Right kidney (tissue), 1 donor: ENCODE measurements around the gene DOK1.

ENCODE experiments used
- DNase-seq: peaks from one replicate; pipeline ENCODE4 v3.0.0-alpha.2; 2016

Gene DOK1

DNA sequence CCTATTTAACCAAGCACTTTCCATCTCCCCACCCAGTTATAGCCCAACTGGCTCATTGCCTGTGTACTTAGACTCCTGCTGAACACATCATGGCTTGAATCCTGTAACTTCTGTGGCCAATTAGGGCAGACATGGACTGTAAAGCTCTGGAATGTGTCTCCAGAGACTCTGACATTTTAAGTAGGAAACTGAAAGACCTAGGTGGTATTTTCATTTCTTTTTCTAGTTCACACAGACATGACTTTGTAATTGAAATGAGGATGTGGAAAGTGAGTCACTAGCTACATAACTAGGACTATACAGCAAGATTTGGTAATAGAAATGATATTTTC, 12.2 kb downstream of the DOK1 start:
- DNase-seq = no peak

DNA sequence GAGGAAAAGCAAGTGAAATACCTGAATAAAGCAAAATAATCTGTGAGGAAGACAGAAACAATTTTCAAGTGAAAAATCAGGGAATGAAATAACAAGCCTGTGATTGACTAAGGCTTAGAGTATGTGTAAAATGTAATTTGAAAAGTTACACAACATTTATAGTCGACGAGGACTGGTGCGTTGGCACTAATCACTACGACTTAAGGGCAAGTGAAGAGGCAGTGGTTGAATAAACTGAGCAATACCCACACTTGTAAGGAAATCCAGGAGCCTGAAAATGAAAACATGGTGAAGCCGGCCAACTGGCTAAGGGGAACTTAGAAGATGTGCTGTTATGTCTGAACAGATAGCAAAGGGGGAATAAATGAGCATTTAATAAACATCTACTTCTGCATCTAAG, 13.4 kb downstream of the DOK1 start:
- DNase-seq = no peak

DNA sequence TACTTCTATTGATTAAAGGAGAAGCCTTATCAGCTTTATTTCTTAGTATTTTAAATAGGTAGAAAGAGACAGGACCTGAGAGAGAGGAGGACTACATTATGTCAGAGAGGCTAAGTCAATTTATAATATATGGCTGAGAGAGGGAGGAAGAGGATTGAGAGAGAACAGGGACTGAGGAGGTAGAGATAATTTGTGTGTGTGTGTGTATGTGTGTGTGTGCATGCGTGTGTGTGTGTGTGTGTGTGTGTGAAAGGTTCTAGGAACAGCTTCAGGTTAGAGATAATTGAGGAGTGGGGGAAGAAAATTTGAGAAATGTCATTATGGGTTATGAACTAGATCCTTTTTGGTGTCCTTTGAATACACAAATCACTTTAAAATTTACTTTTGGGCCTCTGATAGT, 15.2 kb downstream of the DOK1 start:
- no peak for DNase-seq

DNA sequence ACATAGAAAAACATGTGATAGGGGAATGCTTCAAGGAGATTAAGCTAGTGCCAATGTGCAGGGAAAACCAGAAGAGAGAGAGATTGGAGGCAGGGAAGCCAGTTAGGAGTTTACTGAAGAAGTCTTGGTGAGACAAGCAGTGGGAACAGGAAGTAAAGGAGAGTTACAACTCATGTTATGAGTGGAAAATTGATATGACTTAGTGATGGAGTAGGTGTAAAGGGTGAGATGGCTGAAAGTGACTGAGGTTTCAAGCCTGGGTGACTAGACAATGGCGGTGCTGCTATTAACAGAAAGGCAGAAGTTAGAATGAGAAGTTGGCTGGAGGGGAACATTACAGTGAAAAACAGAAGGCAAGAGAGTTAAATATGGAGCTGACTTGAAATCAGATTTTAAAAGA, 16.5 kb downstream of the DOK1 start:
- DNase-seq = no peak

DNA sequence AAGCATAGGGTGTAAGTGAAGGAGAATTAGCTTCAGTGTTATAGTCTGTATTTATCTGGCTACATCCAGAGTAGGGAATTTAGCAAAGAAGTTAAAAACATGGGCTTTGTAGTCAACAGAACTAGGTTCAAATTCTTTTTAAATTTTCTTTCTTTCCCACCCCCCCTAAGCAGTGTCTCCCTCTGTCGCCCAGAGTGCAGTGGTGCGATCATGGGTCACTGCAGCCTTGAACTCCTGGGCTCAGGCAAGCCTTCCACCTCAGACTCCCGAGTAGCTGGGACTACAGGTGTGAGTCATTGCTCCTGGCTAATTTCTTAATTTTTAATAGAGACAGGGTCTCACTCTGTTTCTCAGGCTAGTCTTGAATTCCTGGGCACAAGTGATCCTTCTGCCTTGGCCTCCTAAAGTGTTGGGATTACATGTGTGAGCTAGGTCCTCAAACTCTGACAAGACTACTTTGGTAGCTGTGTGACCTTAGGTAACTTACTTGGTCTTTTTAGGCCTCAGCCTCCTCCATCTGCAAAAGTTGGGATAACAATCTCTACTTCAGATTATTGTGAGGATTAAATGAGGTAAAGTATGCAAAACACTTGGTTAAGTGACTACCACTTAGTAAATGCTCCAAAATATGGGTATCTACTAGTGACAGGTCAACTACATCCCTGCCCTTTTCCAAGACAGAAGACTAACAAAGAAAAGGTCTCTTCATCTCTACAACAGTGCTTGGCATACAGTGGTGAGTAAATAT, 17.8 kb downstream of the DOK1 start:
- DNase-seq = no peak

DNA sequence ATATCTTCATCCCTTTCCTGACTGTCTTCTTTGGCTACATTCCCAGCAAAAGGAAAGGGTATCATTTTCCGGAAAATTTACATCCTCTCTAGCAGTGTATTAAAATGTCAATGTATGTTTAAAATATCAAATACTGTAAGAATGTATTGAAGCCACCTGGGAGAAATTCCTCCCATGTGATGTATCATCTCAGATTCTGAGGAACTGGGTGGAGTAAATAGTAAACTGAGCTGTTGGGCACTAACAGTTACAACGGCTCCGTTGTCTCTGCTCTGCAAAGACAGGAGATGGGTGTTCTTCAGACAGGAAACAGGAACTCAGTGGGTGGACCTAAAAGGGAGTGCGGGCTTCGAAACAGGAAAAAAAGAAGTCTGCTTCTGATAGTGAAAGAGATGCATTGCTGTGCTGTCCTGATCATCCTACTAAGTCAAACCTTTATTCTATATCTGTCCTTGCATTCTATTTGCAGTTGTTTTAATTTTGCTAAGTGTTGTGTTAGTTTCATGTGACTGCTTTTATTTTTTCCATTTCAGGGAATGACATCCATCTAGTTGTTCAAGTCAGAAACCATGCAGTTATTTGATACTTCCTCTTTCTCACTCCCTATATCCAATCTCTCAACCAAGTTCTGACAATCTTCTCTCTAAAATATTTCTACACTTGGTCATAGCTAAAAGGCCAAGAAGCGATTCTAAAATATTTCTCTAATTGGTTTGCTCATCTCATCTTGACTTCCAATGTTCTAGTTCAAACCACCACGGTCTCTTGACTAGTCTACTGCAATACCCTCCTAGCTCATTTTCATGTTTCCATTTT, 19.4 kb downstream of the DOK1 start:
- DNase-seq = no peak

DNA sequence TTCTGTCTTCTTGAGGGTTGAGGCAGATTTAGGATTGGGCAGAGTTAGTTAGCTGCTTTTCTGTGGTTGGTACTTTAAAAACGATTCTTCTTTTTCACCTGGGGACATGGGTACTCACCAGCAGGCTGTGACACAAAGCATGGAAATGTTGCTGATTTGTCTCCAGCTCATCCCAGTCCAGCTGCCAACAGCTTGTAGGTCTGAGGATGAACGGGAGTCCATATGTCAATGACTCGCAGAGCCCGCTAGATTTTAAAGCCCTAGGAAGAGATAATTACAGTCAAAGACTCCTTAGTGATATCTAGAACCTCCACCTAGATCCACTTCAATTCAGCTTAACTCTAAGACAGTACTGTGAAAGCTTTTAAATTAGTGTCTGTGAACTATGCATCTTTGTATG, 20.8 kb downstream of the DOK1 start:
- DNase-seq = no peak

DNA sequence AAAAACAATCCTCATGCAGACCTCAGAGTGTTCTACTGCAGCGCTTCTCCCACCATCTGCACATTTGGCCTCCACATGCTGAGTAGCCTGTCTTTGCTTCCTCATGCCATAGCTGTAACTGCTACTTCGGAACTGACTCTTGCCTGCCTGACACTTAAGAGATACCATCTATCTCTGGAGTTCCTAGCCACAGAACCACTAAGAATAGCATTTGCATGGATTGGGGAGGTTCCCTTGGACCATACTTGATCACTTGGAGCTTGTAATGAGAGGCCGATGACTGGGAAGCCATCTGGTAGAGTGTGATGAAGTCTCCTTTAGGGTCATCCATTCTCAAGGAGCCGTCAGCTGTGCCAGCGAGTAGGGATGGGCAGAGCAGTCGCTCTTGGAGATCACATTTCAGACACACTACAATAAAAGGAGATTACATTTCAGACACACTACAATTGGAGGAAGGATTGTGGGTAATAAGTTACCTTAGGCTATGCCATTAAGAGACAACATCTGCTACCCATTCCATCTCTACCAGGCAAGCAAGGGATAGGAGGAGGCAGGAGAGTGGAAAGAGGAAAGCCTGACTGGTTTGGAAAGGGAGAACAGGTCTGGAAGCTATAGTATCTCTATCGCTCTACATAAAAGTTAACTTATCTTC, 21.8 kb downstream of the DOK1 start:
- DNase-seq = no peak

DNA sequence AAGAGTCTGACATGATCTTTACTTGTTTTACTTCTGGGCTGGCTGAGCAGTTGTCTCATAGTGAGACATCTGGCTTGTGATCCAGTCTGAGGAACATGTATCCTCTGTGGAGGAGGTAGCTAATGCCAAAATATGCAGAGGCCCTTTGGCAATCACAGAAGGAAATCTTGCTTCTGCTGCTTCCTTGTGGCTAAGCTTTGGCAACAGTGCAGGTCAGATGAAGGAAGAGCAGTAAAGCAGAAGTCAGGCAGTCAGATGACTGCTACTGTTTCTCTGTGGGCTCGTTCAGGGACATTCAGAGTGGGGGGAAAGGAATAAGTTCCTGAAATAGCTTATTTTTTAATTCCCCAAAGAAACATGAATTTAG, 22.3 kb downstream of the DOK1 start:
- DNase-seq = no peak

DNA sequence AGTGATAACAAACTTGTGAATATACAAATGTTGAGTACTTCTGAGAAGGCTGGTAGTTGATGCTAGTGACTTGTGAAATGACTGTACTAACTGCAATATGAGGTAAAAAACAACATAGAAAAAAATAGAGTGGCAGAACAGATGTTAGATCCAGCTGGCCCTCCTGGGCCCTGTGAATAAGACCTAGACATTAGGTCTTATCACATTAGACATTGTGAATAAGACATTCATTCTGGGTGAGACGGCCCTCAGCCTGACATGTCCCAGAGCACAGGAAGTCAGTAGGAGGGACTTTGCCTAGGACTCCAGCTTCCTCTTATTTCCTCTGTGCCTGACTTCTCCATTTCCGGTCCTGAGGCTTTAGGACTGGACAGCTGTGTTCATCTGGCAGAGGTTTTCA, 22.9 kb downstream of the DOK1 start:
- DNase-seq = no peak

DNA sequence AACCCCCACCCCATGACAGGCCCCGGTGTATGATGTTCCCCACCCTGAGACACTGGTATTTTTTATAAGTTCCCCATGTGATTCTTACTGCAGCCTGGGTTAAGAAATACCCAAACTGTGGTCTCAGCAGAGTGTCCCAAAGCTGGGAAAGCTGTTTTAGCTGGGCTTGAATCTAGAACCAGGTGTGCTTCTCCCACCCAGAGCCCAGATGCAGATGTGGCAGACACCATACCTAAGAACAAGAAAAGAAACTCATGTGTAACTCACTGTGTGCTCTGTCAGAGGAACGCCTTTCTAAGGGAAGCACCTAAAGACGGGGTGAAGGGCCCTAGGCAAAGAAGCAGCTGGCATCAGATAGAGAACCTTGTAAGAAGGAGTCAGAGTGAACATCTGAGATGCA, 23.9 kb downstream of the DOK1 start:
- DNase-seq = no peak

DNA sequence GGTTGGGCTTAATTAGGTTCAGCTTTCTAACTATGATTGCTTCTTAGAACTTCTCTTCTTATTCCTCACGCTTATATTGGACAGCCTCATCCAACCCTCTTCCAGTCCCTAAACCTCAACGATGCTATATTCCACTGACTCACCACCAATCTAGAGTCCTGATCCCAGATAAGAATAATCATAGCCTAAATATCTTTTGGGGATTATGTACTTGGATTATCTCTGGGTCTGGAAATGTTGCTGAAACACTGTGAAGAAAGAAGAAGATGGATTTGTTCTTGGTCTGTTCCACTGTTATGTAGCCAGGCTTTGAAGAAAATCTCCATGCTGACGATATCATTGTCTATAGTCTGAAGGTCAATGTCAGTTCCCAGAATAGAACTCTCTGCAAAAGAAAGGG, 26.9 kb downstream of the DOK1 start:
- no peak for DNase-seq

DNA sequence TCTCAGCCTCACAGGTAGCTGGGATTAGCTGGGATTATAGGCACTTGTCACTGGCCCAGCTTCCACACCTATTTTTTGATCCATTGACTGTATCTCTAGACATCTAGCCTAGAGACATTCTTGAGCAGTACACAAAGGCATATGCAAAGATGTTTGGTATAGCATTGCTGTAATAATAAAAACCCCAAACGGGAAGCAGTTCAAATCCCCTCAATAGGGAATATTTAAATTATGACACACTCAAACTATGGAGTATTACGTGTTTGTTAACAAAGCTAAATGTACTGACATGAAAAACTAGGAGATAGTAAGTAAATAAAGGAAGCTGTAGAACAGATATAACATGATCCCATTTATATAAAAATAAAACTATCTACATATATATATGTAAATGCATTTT, 27.7 kb downstream of the DOK1 start:
- no peak for DNase-seq

DNA sequence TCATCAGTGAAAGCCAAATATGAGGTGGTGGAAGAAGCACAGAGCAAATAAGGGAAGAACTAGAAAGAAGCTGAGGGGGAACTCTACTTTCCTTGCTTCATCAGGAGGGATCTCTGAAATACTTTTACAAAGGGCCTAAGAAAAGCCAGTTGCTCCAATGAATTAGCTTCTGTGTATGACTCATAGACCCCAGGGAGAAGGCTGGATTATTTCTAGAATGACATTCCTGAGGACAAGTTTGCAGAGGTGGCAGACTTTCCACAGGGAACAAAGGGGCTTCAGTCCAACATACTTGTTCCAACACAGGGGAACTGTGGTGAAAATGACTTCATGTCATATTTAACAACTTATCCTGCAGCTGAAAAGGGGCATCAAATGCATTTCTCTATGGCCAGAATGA, 29.0 kb downstream of the DOK1 start:
- DNase-seq = no peak

DNA sequence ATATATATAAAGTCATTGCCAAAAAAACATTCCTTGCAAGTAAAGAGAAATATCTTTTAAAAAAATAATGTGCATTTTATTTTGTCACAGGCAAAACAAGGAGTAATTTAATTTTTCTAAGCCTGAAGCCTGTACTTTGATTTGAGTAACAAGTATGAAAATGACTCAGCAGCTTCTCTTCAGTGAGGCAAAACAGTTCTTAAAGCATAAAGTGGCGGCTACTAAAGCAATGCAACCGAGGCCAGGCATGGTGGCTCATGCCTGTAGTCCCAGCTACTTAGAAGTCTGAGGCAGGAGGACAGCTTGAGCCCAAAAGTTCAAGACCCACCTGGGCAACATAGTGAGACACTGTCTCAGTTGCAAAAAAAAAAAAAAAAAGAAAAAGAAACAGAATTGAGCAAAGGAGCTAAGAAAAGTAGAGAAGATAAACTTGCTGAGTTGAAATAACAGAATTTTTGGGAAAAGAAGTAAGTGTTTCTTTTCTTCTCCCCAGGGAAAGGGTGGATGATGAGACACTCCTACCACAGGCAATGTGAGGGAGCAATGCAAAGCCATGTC, 29.6 kb downstream of the DOK1 start:
- no peak for DNase-seq

DNA sequence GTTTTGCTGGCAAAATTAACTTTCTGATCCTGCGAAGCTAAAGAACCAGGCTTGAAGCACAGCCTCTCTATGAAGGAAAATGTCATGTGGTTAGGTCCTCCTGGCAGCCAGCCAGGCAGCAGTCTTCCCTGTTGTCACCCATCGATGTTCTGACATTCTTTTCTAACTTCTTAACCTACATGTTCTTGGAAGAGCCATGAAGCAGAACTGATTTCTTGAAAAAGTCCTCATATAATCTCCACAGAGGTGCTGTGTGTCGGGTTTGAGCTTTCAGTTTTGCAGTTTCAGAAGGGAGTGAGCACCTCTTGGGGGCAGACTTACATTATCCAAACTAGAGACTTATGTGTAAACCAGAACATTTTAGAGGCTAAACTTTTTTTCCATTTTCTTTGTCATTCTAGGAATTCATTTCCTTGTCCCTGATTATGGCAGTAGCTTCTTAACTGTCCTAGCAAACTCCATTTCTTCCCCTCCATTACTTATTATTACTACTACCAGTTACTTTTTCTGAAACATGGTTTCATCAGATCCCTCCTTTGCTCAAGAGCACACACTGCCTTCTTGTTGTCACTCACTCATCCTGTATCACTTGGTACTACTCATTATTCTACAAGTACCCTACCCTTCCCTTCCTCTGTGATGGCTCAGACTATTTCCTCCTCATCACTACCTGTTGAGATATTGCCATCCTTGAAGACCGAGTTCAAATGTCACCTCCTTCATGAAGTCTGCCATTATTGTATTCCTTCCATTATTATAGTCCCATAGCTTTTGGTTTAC, 31.1 kb downstream of the DOK1 start:
- no peak for DNase-seq

DNA sequence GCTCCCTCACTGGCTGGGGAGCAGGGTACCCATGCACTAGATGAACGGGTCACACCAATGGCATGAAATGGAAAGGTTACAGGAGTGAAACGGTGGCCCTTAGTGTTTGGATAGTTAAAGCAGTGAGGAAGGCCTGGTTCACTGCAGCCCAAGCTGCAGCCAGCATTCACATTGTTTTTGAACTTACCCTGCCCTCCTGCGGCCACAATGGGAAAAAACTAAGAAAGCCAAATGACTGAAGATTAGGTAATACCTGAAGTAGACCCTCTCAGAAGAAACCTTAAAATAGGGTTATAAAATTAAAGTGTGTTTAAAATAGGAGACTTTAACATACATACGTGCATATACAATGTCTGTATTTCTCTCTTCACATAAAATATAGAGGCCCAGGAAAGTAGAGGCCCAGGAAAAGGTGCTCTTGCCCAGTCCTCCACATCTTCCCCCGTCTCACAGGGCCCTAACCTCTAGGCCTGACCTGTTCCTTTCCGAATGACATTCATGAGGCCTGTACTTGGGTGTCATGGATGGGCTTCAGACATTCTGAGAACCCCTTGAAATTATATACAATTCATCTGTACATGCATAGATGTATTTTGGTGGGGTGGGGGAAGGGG, 33.3 kb downstream of the DOK1 start:
- DNase-seq = peak; percentile 40

DNA sequence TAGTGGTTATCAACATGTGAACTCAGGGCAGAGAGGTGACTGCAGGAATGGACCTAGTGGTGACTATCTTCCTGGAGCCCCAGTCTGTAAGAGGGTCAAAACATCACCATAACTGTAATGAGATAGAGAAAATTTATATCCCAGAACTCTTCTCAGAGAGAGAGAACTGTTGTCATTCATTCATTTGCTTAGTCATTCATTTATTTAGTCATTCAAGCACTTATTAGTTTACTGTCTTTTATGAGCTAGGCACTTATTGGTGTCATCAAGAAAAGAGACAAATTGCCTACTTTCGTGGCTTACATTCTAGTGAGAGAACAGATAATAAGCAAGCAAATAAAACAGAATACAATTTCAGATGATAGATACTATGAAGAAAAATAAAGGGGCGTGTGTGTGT, 34.1 kb downstream of the DOK1 start:
- DNase-seq = no peak

DNA sequence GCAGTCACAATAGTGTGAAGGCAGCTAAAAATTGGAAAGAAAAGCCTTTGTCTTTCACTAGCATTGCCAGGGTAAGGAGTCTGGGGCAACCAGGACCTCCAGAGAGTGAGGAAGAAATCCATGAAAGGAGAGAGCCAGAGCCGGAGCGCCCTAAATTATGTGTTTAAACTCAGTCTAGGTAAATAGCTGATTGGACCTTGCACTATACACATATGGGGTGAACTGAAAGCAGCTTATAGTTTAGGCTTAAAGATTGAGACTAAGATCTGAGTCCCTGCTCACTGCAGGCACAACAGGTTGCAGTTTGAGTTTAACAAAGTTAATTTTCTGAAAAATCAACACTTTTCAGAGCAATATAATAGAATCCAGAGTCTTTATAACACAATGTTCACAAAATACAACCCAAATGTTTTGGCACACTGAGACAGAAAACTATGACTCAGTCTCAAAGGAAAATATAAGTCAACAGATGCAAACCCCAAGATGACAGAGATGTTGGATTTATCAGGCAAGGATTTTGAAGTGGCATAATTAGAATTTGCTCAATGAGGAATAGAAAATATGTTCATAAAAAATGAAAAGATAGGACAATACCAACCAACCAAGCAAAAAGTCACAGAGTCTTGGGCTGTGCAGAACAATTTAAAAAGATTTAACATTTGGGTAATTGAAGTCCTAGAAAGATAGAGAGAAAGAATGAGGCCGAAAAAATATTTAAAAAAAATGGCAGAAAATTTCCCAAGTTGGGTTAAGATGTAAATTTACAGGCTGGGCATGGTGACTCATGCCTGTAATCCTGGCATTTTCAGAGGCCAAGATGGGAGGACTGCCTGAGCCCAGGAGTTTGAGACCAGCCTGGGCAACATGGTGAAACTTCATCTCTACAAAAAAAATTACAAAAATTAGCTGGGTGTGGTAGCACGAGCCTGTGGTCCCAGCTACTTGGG, 39.6 kb downstream of the DOK1 start:
- DNase-seq = no peak

DNA sequence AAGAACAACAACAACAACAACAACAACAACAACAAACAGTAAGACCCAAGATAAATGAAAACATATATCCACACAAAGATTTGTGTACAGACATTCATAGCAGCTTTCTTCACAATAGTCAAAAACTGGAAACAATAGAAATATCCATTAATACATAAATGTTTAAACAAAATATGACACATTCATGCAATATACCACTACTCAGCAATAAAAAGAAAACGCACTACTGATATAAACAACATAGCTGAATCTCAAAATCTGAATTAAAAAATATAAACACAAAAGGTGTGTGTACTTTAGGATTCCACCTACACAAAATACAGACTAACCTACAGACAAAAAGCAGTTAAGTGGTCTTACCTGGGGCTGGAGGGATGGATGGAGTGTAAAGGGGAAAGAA, 42.1 kb downstream of the DOK1 start:
- DNase-seq = no peak

DNA sequence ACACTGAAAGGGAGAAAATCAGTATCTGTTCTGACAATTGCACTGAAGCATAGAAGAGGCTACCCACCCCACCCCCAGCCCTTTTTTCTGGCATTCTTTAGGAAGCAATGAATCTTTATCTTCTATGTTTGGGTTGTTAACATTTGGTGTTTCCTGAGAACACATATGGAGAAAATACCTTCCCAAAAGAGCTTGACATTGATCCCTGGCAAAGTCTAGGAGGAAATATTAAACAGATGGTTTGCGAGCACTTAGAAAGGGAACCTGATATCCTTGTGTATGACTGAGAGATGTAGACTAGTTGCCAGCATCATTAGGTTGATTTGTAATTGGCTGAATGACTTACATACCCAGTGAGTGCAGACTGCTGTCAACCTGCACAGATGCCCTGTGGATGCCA, 42.9 kb downstream of the DOK1 start:
- DNase-seq = no peak
